Right kidney (tissue), 1 donor: Measurements from ENCODE around the gene RANBP3L.
"Not testable (repeated sequence)": the region's sequence is repeated elsewhere in the genome, so short reads cannot be mapped to it uniquely, and the experiment has no call there.

Experiments
- DNase-seq: peaks from one replicate; pipeline ENCODE4 v3.0.0-alpha.2; 2016

The RANBP3L gene

GRCh38 chr5:36205329-36205728 is 96.4 kb downstream of the RANBP3L start:
- DNase-seq: no peak

- DNase-seq: no peak
Measured at GRCh38 chr5:36202521-36202961, 99.2 kb downstream of the RANBP3L start.

- no peak for DNase-seq
Measured at GRCh38 chr5:36200513-36200912, 101.2 kb downstream of the RANBP3L start.

- DNase-seq: no peak
Measured at GRCh38 chr5:36199620-36200019, 102.1 kb downstream of the RANBP3L start.

GRCh38 chr5:36198783-36199182 is 102.9 kb downstream of the RANBP3L start:
- not testable (repeated sequence) for DNase-seq
